NT2/D1 (cell line): ENCODE measurements around the gene PPM1A.

ENCODE experiments used
- DNase-seq: peaks from one replicate; pipeline ENCODE4 v3.0.0-alpha.2; 2011; ENCODE audit warnings: low read depth, low spot score
- H3K27me3 ChIP-seq: 2 replicates; pipeline ENCODE4 v1.6.0; 2011; ENCODE audit warnings: mild to moderate bottlenecking; ENCODE audit not compliant: insufficient read length, insufficient read depth
- H3K36me3 ChIP-seq: 2 replicates; pipeline ENCODE4 v1.6.1; 2011; ENCODE audit warnings: mild to moderate bottlenecking, low read length, mixed read lengths; ENCODE audit not compliant: insufficient read depth, insufficient read length
- H3K4me1 ChIP-seq: 2 replicates; pipeline ENCODE4 v1.5.1; 2011; ENCODE audit not compliant: insufficient read depth, insufficient read length
- H3K4me3 ChIP-seq: 2 replicates; pipeline ENCODE4 v1.5.1; 2011; ENCODE audit warnings: low read depth; ENCODE audit not compliant: insufficient read length
- H3K9ac ChIP-seq: 2 replicates; pipeline ENCODE4 v1.6.0; 2011; ENCODE audit warnings: low read depth; ENCODE audit not compliant: insufficient read length
- H3K9me3 ChIP-seq: 2 replicates; pipeline ENCODE4 v1.5.1; 2011; ENCODE audit warnings: mild to moderate bottlenecking, low read length; ENCODE audit not compliant: insufficient read depth
- SUZ12 ChIP-seq: IDR thresholded peaks from 2 replicates; pipeline ENCODE4 v1.6.1; 2011; ENCODE audit not compliant: insufficient read length, insufficient read depth; ENCODE audit errors: extremely low read depth
- YY1 ChIP-seq: IDR thresholded peaks from 2 replicates; pipeline ENCODE4 v1.6.1; 2011; ENCODE audit not compliant: insufficient read length, insufficient read depth
- ZNF274 ChIP-seq: IDR thresholded peaks from 2 replicates; pipeline ENCODE4 v1.6.1; 2011; ENCODE audit warnings: mild to moderate bottlenecking, low read depth, low read length

PPM1A gene

GRCh38 chr14:60211153-60211552 is 37.9 kb upstream of the PPM1A start:
- Histone ChIP-seq H3K4me1 (no peaks in the 10 kb centered on the region), H3K36me3 (no peaks in the 10 kb centered on the region), H3K9me3 (no peaks in the 10 kb centered on the region), H3K9ac (no peak overlapping the region), H3K27me3 (no peaks in the 10 kb centered on the region), H3K4me3 (no peak overlapping the region)
- no peak for DNase-seq
- no peak for TF ChIP-seq YY1
- TF ChIP-seq SUZ12 = no peak
- TF ChIP-seq ZNF274 = no peak

- DNase-seq = no peak
- no peaks in the 10 kb centered on the region for H3K9me3 ChIP-seq
- no peak for TF ChIP-seq SUZ12
- TF ChIP-seq YY1 = no peak
- no peak for TF ChIP-seq ZNF274
- no peaks in the 10 kb centered on the region for H3K4me1 ChIP-seq
- no peaks in the 10 kb centered on the region for H3K36me3 ChIP-seq
- H3K4me3 ChIP-seq = no peak overlapping the region
- H3K9ac ChIP-seq = no peak overlapping the region
- no peaks in the 10 kb centered on the region for H3K27me3 ChIP-seq
Observed at GRCh38 chr14:60212503-60213371, 36.3 kb upstream of the PPM1A start.

- Histone ChIP-seq H3K4me1 (no peaks in the 10 kb centered on the region), H3K36me3 (no peaks in the 10 kb centered on the region), H3K4me3 (no peak overlapping the region), H3K27me3 (no peaks in the 10 kb centered on the region), H3K9me3 (no peaks in the 10 kb centered on the region), H3K9ac (no peak overlapping the region)
- DNase-seq = no peak
- TF ChIP-seq YY1 (no peak), SUZ12 (no peak), ZNF274 (no peak)
Observed at GRCh38 chr14:60214003-60214402, 35.0 kb upstream of the PPM1A start.

GRCh38 chr14:60214415-60215126 is 34.5 kb upstream of the PPM1A start:
- no peak for DNase-seq
- Histone ChIP-seq H3K9me3 (no peaks in the 10 kb centered on the region), H3K4me1 (no peaks in the 10 kb centered on the region), H3K36me3 (no peaks in the 10 kb centered on the region), H3K9ac (no peak overlapping the region), H3K4me3 (no peak overlapping the region), H3K27me3 (no peaks in the 10 kb centered on the region)
- TF ChIP-seq ZNF274 (no peak), YY1 (no peak), SUZ12 (no peak)

GRCh38 chr14:60215127-60215444 is 33.9 kb upstream of the PPM1A start:
- H3K36me3 ChIP-seq = no peaks in the 10 kb centered on the region
- TF ChIP-seq YY1 (no peak), SUZ12 (no peak), ZNF274 (no peak)
- no peaks in the 10 kb centered on the region for H3K4me1 ChIP-seq
- no peak overlapping the region for H3K9ac ChIP-seq
- DNase-seq = no peak
- H3K9me3 ChIP-seq = no peaks in the 10 kb centered on the region
- no peaks in the 10 kb centered on the region for H3K27me3 ChIP-seq
- no peak overlapping the region for H3K4me3 ChIP-seq

GRCh38 chr14:60215520-60216420 is 33.3 kb upstream of the PPM1A start:
- Histone ChIP-seq H3K4me1 (peaks cover 1% of the 10 kb centered on the region), H3K9ac (no peak overlapping the region), H3K36me3 (no peaks in the 10 kb centered on the region), H3K9me3 (no peaks in the 10 kb centered on the region), H3K4me3 (no peak overlapping the region), H3K27me3 (no peaks in the 10 kb centered on the region)
- no peak for DNase-seq
- TF ChIP-seq SUZ12 (no peak), YY1 (no peak), ZNF274 (no peak)

- TF ChIP-seq SUZ12 (no peak), YY1 (no peak), ZNF274 (no peak)
- Histone ChIP-seq H3K4me3 (no peak overlapping the region), H3K27me3 (no peaks in the 10 kb centered on the region), H3K9me3 (no peaks in the 10 kb centered on the region), H3K4me1 (peaks cover 6% of the 10 kb centered on the region), H3K36me3 (no peaks in the 10 kb centered on the region), H3K9ac (no peak overlapping the region)
- no peak for DNase-seq
Observed at GRCh38 chr14:60217713-60218112, 31.3 kb upstream of the PPM1A start.
